DOHH2 (cell line): Measurements from ENCODE around the gene EMILIN3.

Source experiments
- H3F3A ChIP-seq: fragments of 200-600 bp; sonication (generic), shearing (Covaris generic); 2 replicates; pipeline ENCODE4 v1.6.0; 2016; ENCODE audit warnings: antibody characterized with exemption, mild to moderate bottlenecking; ENCODE audit not compliant: control insufficient read depth, insufficient read depth
- H3K27ac ChIP-seq: fragments of 200-600 bp; sonication (generic); 2 replicates; pipeline ENCODE4 v1.5.1; 2014; ENCODE audit warnings: low read depth, mild to moderate bottlenecking, low read length, moderate library complexity
- H3K27me3 ChIP-seq: fragments of 200-600 bp; sonication (generic); 2 replicates; pipeline ENCODE4 v1.6.1; 2014; ENCODE audit warnings: mild to moderate bottlenecking, low read length, mixed read lengths; ENCODE audit not compliant: control insufficient read depth
- H3K36me3 ChIP-seq: fragments of 200-600 bp; sonication (generic); 2 replicates; pipeline ENCODE4 v1.6.1; 2014; ENCODE audit warnings: mild to moderate bottlenecking, low read length, moderate library complexity, mixed read lengths; ENCODE audit not compliant: control insufficient read depth
- H3K4me1 ChIP-seq: fragments of 200-600 bp; sonication (generic); 2 replicates; pipeline ENCODE4 v1.6.1; 2014; ENCODE audit warnings: mild to moderate bottlenecking, low read length, mixed read lengths; ENCODE audit not compliant: control insufficient read depth
- H3K4me2 ChIP-seq: fragments of 200-600 bp; sonication (generic); 2 replicates; pipeline ENCODE4 v1.6.0; 2014; ENCODE audit warnings: mild to moderate bottlenecking, low read length, moderate library complexity
- H3K4me3 ChIP-seq: fragments of 200-600 bp; sonication (generic); 2 replicates; pipeline ENCODE4 v1.5.1; 2014; ENCODE audit warnings: mild to moderate bottlenecking, low read length, mixed read lengths
- H3K79me2 ChIP-seq: fragments of 200-600 bp; sonication (generic); 2 replicates; pipeline ENCODE4 v1.6.1; 2014; ENCODE audit warnings: mild to moderate bottlenecking, low read length, mixed read lengths; ENCODE audit not compliant: control insufficient read depth
- H3K9me2 ChIP-seq: fragments of 200-600 bp; sonication (generic); replicated peaks from 2 replicates; pipeline ENCODE4 v1.6.1; 2014; ENCODE audit warnings: mild to moderate bottlenecking, low read length, mixed read lengths; ENCODE audit not compliant: control insufficient read depth
- H3K9me3 ChIP-seq: fragments of 200-600 bp; sonication (generic); 2 replicates; pipeline ENCODE4 v1.6.1; 2014; ENCODE audit warnings: antibody characterized with exemption, low read length, mixed read lengths; ENCODE audit not compliant: control insufficient read depth, insufficient read depth
- H4K20me1 ChIP-seq: fragments of 200-600 bp; sonication (generic); 2 replicates; pipeline ENCODE4 v1.6.0; 2014; ENCODE audit warnings: low read depth, mild to moderate bottlenecking, antibody characterized with exemption, low read length, moderate library complexity; ENCODE audit not compliant: control insufficient read depth, insufficient read depth
- CTCF ChIP-seq: fragments of 200-600 bp; sonication (generic); IDR thresholded peaks from one replicate; pipeline ENCODE4 v1.5.1; 2014; ENCODE audit warnings: antibody characterized with exemption, mild to moderate bottlenecking, low read depth, low read length; ENCODE audit not compliant: poor library complexity, severe bottlenecking
- EZH2phosphoT487 ChIP-seq: fragments of 200-600 bp; sonication (generic); IDR thresholded peaks from 2 replicates; pipeline ENCODE4 v1.6.1; 2017; ENCODE audit warnings: borderline replicate concordance, mild to moderate bottlenecking, antibody characterized with exemption, low read length, moderate library complexity, mixed read lengths

The EMILIN3 gene

GRCh38 chr20:41329435-41330342, 36.9 kb downstream of the EMILIN3 start:
- no peak for TF ChIP-seq CTCF
- no peak for TF ChIP-seq EZH2phosphoT487
- Histone ChIP-seq H3K9me3 (no peaks in the 10 kb centered on the region), H3K27ac (no peak overlapping the region)

DNA sequence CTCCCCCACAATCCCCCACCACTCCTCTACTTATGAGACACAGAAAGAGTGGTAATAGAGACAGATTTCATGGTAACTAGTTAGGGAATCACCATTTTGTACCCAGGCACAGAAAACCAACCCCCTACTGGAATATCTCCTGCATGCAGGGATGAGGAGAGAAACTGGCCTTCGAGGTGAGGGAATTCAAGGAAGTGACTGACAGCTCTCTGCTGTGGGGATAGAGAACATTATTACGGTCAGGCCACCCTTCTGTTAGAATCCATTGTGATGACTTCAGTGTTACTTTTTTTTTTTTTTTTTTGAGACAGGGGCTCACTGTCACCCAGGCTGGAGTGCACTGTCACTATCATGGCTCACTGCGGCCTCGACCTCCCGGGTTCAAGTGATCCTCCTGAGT, 39.4 kb downstream of the EMILIN3 start:
- no peaks in the 10 kb centered on the region for H3K36me3 ChIP-seq
- H3K27me3 ChIP-seq, result no peaks in the 10 kb centered on the region
- no peaks in the 10 kb centered on the region for H4K20me1 ChIP-seq
- no peak overlapping the region for H3K4me2 ChIP-seq
- H3K4me3 ChIP-seq, result no peak overlapping the region
- H3F3A ChIP-seq, result no peaks in the 10 kb centered on the region
- no peak for TF ChIP-seq EZH2phosphoT487
- no peaks in the 10 kb centered on the region for H3K9me2 ChIP-seq
- peaks cover 7% of the 10 kb centered on the region for H3K4me1 ChIP-seq
- H3K79me2 ChIP-seq, result no peaks in the 10 kb centered on the region
- no peak overlapping the region for H3K27ac ChIP-seq
- no peaks in the 10 kb centered on the region for H3K9me3 ChIP-seq

More at GRCh38 chr20:41329435-41330342, 36.9 kb downstream of the EMILIN3 start:
- Histone ChIP-seq H3F3A (no peaks in the 10 kb centered on the region), H3K9me2 (no peaks in the 10 kb centered on the region), H3K4me3 (no peak overlapping the region), H3K27me3 (no peaks in the 10 kb centered on the region), H3K4me1 (peaks cover 7% of the 10 kb centered on the region), H3K36me3 (no peaks in the 10 kb centered on the region), H4K20me1 (no peaks in the 10 kb centered on the region), H3K4me2 (no peak overlapping the region; the same call in 1 of the 2 replicates), H3K79me2 (no peaks in the 10 kb centered on the region)

DNA sequence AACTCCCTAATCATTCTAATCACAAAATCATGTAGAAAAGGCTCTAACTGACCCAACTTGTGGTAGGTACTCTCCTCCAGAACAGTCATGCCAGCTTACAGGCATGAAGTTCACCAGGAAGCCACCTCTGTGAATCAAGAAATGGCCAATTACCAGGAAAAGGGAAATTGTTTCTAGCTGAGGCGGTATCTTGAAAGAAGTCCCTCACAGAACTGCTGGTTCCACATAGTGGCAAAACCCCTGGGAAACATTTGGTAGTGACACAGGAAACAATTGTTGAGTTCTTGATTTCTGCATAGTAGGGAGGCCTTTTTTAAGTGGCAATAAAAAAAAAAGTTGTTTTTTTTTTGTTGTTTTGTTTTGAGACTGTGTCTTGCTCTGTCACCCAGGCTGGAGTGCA, 45.6 kb downstream of the EMILIN3 start:
- no peak overlapping the region for H3K4me2 ChIP-seq
- no peaks in the 10 kb centered on the region for H3K27me3 ChIP-seq
- no peak overlapping the region for H3K4me3 ChIP-seq
- H4K20me1 ChIP-seq, result no peaks in the 10 kb centered on the region
- peaks cover 12% of the 10 kb centered on the region for H3K79me2 ChIP-seq
- no peaks in the 10 kb centered on the region for H3K9me3 ChIP-seq
- TF ChIP-seq EZH2phosphoT487 (no peak), CTCF (no peak)
- H3K4me1 ChIP-seq, result peaks cover 18% of the 10 kb centered on the region
- H3K9me2 ChIP-seq, result no peaks in the 10 kb centered on the region
- peaks cover 3% of the 10 kb centered on the region for H3F3A ChIP-seq
- H3K27ac ChIP-seq, result no peak overlapping the region
- no peaks in the 10 kb centered on the region for H3K36me3 ChIP-seq

DNA sequence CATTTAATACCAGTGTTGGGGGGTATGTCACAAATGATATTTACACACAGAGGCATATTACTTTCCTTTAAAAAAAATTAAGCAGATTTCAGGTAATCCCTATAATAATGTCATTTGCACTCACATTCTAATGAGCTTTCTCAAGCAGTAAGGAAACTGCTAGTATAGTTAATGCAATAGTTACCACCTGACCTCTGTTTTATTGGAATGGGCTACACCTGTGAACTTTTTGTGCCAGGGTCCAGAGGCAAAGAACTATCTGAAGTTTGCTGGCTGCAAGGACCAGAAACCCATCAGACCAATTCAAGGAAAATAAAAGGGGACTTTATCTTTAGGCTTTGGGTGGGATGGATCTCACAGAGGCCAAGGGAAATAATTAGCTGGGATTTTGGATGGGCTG, 46.2 kb downstream of the EMILIN3 start:
- Histone ChIP-seq H3K27ac (no peak overlapping the region), H3K79me2 (peaks cover 17% of the 10 kb centered on the region), H4K20me1 (no peaks in the 10 kb centered on the region), H3K36me3 (no peaks in the 10 kb centered on the region), H3K9me2 (no peaks in the 10 kb centered on the region), H3F3A (peaks cover 5% of the 10 kb centered on the region), H3K4me3 (no peak overlapping the region), H3K4me1 (peaks cover 22% of the 10 kb centered on the region), H3K27me3 (no peaks in the 10 kb centered on the region), H3K9me3 (no peaks in the 10 kb centered on the region), H3K4me2 (no peak overlapping the region)
- TF ChIP-seq CTCF (no peak), EZH2phosphoT487 (no peak)
